OCI-LY1 (cell line): ENCODE measurements around the gene EMID1.

ENCODE experiments used
- H2AFZ ChIP-seq: fragments of 200-600 bp; sonication (generic), shearing (Covaris generic); 2 replicates; pipeline ENCODE4 v1.6.0; 2014; ENCODE audit warnings: antibody characterized with exemption, mild to moderate bottlenecking, low read length
- H3F3A ChIP-seq: fragments of 200-600 bp; sonication (generic), shearing (Covaris generic); 2 replicates; pipeline ENCODE4 v1.6.0; 2014; ENCODE audit warnings: mild to moderate bottlenecking, antibody characterized with exemption, low read length, moderate library complexity; ENCODE audit not compliant: insufficient read depth
- H3K27ac ChIP-seq: fragments of 200-600 bp; sonication (generic); 2 replicates; pipeline ENCODE4 v1.5.1; 2014; ENCODE audit warnings: low read length, mixed run types, mild to moderate bottlenecking, low read depth; ENCODE audit not compliant: poor library complexity, severe bottlenecking
- H3K27me3 ChIP-seq: fragments of 200-600 bp; sonication (generic); 2 replicates; pipeline ENCODE4 v1.6.0; 2014; ENCODE audit warnings: antibody characterized with exemption, mild to moderate bottlenecking, low read length, moderate library complexity; ENCODE audit not compliant: insufficient read depth
- H3K36me3 ChIP-seq: fragments of 200-600 bp; sonication (generic); 2 replicates; pipeline ENCODE4 v1.6.1; 2014; ENCODE audit warnings: mild to moderate bottlenecking, antibody characterized with exemption, low read length, moderate library complexity, mixed read lengths; ENCODE audit not compliant: insufficient read depth
- H3K4me1 ChIP-seq: fragments of 200-600 bp; sonication (generic); 2 replicates; pipeline ENCODE4 v1.5.1; 2014; ENCODE audit warnings: mild to moderate bottlenecking, low read length, moderate library complexity; ENCODE audit not compliant: insufficient read depth, severe bottlenecking
- H3K4me2 ChIP-seq: fragments of 200-600 bp; sonication (generic), shearing (Covaris generic); 2 replicates; pipeline ENCODE4 v1.6.1; 2014; ENCODE audit warnings: low read length
- H3K4me3 ChIP-seq: fragments of 200-600 bp; sonication (generic); 2 replicates; pipeline ENCODE4 v1.5.1; 2014; ENCODE audit warnings: low read length, low read depth, mild to moderate bottlenecking, mixed read lengths; ENCODE audit not compliant: poor library complexity, severe bottlenecking
- H3K79me2 ChIP-seq: fragments of 200-600 bp; shearing (Covaris generic); 2 replicates; pipeline ENCODE4 v1.6.1; 2016; ENCODE audit warnings: mixed run types, low read length, mixed read lengths; ENCODE audit not compliant: insufficient read depth
- H3K9ac ChIP-seq: fragments of 200-600 bp; sonication (generic), shearing (Covaris generic); 2 replicates; pipeline ENCODE4 v1.6.1; 2014; ENCODE audit warnings: mild to moderate bottlenecking, low read length, mixed read lengths
- H3K9me2 ChIP-seq: fragments of 200-600 bp; sonication (generic), shearing (Covaris generic); 2 replicates; pipeline ENCODE4 v1.6.1; 2014; ENCODE audit warnings: low read depth, mild to moderate bottlenecking, low read length, mixed read lengths
- H3K9me3 ChIP-seq: fragments of 200-600 bp; shearing (Covaris generic); 2 replicates; pipeline ENCODE4 v1.6.1; 2014; ENCODE audit warnings: low read length, mixed read lengths
- H4K20me1 ChIP-seq: fragments of 200-600 bp; sonication (generic), shearing (Covaris generic); 2 replicates; pipeline ENCODE4 v1.6.0; 2016; ENCODE audit warnings: mild to moderate bottlenecking, low read length; ENCODE audit not compliant: insufficient read depth
- EZH2 ChIP-seq: fragments of 200-600 bp; sonication (generic), shearing (Covaris generic); IDR thresholded peaks from 2 replicates; pipeline ENCODE4 v1.8.0; 2017; ENCODE audit warnings: borderline replicate concordance, mixed run types, mild to moderate bottlenecking, antibody characterized with exemption, low read length, moderate library complexity, mixed read lengths
- TF ChIP-seq, protein P1 (sequence below): fragments of 200-600 bp; sonication (generic), shearing (Covaris generic); IDR thresholded peaks from 2 replicates; pipeline ENCODE4 v1.5.1; 2017; ENCODE audit warnings: mild to moderate bottlenecking, antibody characterized with exemption, low read length, moderate library complexity, mixed read lengths

Gene EMID1

DNA sequence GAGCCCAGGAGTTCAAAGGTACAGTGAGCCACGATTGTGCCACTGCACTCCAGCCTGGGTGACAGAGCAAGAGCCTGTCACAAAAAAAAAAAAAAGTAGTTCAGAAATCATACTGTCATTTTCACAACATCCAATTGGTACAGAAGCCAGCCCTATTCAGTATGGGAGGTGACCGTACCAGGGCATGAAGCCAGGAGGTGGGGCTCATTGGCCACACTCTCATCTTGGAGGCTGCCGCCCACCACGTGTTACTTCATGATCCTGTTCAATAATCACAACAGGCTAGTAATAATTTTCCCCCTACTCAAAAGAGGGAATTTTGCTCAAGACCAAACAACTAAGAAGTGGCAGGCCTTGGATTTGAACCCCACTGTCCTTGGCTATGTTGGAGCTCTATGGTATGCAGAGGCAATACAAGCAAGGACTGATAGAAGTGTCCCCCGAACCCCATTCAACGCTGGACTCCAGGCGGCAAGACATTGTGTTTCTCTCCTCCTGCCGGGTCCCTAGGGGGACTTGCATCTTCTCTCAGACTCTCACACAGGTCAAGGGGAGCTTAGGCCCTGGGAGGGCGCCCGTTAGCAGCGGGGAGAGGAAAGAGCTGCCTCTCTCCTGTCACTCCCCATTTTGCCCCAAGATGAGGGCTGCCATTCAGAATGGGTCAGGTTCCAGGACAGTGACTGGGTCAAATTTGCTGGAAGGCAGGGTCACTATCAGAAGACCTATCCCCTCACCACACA lies 40.2 kb upstream of the EMID1 start:
- TF ChIP-seq, protein P1, sequence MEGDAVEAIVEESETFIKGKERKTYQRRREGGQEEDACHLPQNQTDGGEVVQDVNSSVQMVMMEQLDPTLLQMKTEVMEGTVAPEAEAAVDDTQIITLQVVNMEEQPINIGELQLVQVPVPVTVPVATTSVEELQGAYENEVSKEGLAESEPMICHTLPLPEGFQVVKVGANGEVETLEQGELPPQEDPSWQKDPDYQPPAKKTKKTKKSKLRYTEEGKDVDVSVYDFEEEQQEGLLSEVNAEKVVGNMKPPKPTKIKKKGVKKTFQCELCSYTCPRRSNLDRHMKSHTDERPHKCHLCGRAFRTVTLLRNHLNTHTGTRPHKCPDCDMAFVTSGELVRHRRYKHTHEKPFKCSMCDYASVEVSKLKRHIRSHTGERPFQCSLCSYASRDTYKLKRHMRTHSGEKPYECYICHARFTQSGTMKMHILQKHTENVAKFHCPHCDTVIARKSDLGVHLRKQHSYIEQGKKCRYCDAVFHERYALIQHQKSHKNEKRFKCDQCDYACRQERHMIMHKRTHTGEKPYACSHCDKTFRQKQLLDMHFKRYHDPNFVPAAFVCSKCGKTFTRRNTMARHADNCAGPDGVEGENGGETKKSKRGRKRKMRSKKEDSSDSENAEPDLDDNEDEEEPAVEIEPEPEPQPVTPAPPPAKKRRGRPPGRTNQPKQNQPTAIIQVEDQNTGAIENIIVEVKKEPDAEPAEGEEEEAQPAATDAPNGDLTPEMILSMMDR = no peak
- no peak for TF ChIP-seq EZH2

DNA sequence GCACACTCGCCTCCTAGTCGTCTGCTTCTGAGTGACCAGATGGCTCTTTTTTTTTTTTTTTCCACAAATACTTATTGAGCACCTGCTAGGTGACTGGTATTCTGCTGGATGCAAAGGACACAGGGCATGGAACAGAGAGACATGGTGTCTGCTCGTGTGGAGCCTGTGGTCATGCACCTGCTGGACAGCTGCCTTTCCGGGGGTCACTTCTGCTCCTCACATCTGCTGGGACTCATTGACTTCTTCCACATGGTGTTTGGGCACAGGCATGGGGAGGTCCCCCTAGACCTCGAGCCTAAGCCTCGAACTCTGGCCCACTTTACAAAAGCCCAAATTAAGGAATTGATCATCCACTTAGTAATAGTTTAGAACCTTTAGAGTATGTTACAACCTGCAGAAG lies 39.5 kb upstream of the EMID1 start:
- H3K36me3 ChIP-seq = no peaks in the 10 kb centered on the region
- H3K79me2 ChIP-seq = no peaks in the 10 kb centered on the region
- no peaks in the 10 kb centered on the region for H3K4me1 ChIP-seq
- TF ChIP-seq EZH2 = no peak
- TF ChIP-seq, protein P1 = no peak
- H3K4me3 ChIP-seq = no peak overlapping the region
- H3F3A ChIP-seq = no peaks in the 10 kb centered on the region
- H3K9ac ChIP-seq = no peak overlapping the region
- H3K27me3 ChIP-seq = no peaks in the 10 kb centered on the region; the same call in 1 of the 2 replicates
- no peak overlapping the region for H2AFZ ChIP-seq
- H3K4me2 ChIP-seq = no peak overlapping the region
- H3K27ac ChIP-seq = no peak overlapping the region
- no peaks in the 10 kb centered on the region for H3K9me3 ChIP-seq
- H3K9me2 ChIP-seq = no peaks in the 10 kb centered on the region
- H4K20me1 ChIP-seq = no peaks in the 10 kb centered on the region

More for the DNA sequence above, 40.2 kb upstream of the EMID1 start:
- no peak overlapping the region for H3K4me2 ChIP-seq
- H4K20me1 ChIP-seq = no peaks in the 10 kb centered on the region
- no peak overlapping the region for H3K4me3 ChIP-seq
- no peaks in the 10 kb centered on the region for H3K36me3 ChIP-seq
- no peaks in the 10 kb centered on the region for H3K79me2 ChIP-seq
- H3F3A ChIP-seq = no peaks in the 10 kb centered on the region
- no peak overlapping the region for H3K9ac ChIP-seq
- no peaks in the 10 kb centered on the region for H3K9me2 ChIP-seq
- no peaks in the 10 kb centered on the region for H3K4me1 ChIP-seq
- H3K27ac ChIP-seq = no peak overlapping the region
- H2AFZ ChIP-seq = no peak overlapping the region
- H3K27me3 ChIP-seq = no peaks in the 10 kb centered on the region; the same call in 1 of the 2 replicates
- no peaks in the 10 kb centered on the region for H3K9me3 ChIP-seq

DNA sequence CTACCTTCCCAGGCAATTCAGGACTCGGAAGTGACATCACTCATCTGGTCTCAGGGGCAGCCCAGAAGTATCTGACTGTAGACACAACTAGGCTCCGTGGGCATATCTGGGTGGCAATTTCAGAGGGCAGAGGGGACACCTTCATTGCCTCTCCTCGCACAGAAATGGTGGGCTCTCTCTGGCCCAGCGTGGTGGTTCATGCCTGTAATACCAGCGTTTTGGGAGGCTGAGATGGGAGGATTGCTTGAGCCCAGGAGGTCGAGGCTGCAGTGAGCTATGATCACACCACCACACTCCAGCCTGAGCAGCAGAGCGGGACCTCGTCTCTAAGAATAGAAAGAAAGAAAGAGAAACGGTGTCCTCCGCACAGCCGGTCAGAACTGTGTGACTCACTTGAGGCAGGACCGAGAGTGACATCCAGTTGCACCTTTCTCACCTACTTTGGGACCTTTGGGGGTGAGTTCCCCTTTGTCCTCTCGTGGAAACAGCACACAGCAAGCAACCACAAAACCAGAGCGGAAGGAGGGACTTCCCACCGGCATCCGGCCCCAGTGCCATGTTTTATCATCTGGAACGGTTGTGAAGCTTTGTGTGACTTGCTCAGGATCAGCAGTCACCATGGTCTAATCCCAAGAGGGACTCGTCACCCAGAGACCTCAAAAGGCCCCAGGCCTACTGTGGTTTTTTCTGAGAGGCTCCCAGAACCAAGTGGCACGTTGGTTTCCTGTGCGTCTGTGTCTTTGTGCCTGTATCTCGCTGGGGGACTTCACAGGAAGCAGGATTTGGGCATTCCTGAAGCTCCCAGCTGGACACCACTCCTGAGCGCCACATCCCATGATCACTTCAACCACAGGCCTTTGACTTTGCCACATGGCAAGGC lies 38.4 kb upstream of the EMID1 start:
- no peaks in the 10 kb centered on the region for H3K4me1 ChIP-seq
- H3K4me3 ChIP-seq = no peak overlapping the region
- no peak overlapping the region for H3K27ac ChIP-seq
- no peak for TF ChIP-seq EZH2
- TF ChIP-seq, protein P1 = no peak
- no peak overlapping the region for H2AFZ ChIP-seq
- H3K9me2 ChIP-seq = no peaks in the 10 kb centered on the region
- H4K20me1 ChIP-seq = no peaks in the 10 kb centered on the region
- H3K9ac ChIP-seq = no peak overlapping the region
- H3K27me3 ChIP-seq = no peaks in the 10 kb centered on the region; the same call in 1 of the 2 replicates
- no peak overlapping the region for H3K4me2 ChIP-seq
- H3K79me2 ChIP-seq = no peaks in the 10 kb centered on the region
- no peaks in the 10 kb centered on the region for H3F3A ChIP-seq
- no peaks in the 10 kb centered on the region for H3K9me3 ChIP-seq
- H3K36me3 ChIP-seq = no peaks in the 10 kb centered on the region
